Measurements from ENCODE around the gene STX7.

The STX7 gene

GRCh38 chr6:132505158-132505557 lies 7.8 kb downstream of the STX7 start:
- Histone ChIP-seq H3K27ac (ENCODE audit: low read length) (no peak overlapping the region), H3K4me1 (ENCODE audit: control insufficient read depth, low read depth, low read length) (no peaks in the 10 kb centered on the region), H3K27me3 (ENCODE audit: control insufficient read depth, insufficient read depth, low read length) (no peaks in the 10 kb centered on the region), H3K9me3 (ENCODE audit: control insufficient read depth, low read depth, low read length) (no peaks in the 10 kb centered on the region), H3K36me3 (ENCODE audit: control insufficient read depth, low read depth, low read length) (peaks cover 5% of the 10 kb centered on the region), H3K4me3 (ENCODE audit: low read length) (no peak overlapping the region), H3K9ac (ENCODE audit: low read length) (no peak overlapping the region)

- Histone ChIP-seq H3K4me1 (ENCODE audit: control insufficient read depth, low read depth, low read length) (no peaks in the 10 kb centered on the region), H3K27ac (ENCODE audit: low read length) (no peak overlapping the region)
Measured at GRCh38 chr6:132504757-132505156, 8.2 kb downstream of the STX7 start.

GRCh38 chr6:132499757-132500156 lies 13.2 kb downstream of the STX7 start:
- no peak overlapping the region for H3K4me3 ChIP-seq (ENCODE audit: low read length)

More at GRCh38 chr6:132504757-132505156, 8.2 kb downstream of the STX7 start:
- H3K27me3 ChIP-seq (ENCODE audit: control insufficient read depth, insufficient read depth, low read length), result no peaks in the 10 kb centered on the region
- H3K4me3 ChIP-seq (ENCODE audit: low read length), result no peak overlapping the region
- peaks cover 5% of the 10 kb centered on the region for H3K36me3 ChIP-seq (ENCODE audit: control insufficient read depth, low read depth, low read length)
- no peak overlapping the region for H3K9ac ChIP-seq (ENCODE audit: low read length)
- no peaks in the 10 kb centered on the region for H3K9me3 ChIP-seq (ENCODE audit: control insufficient read depth, low read depth, low read length)

GRCh38 chr6:132498638-132499037 lies 14.3 kb downstream of the STX7 start:
- H3K4me1 ChIP-seq (ENCODE audit: control insufficient read depth, low read depth, low read length), result no peaks in the 10 kb centered on the region
- no peaks in the 10 kb centered on the region for H3K9me3 ChIP-seq (ENCODE audit: control insufficient read depth, low read depth, low read length)
- H3K36me3 ChIP-seq (ENCODE audit: control insufficient read depth, low read depth, low read length), result peaks cover 9% of the 10 kb centered on the region
- H3K4me3 ChIP-seq (ENCODE audit: low read length), result no peak overlapping the region
- H3K9ac ChIP-seq (ENCODE audit: low read length), result no peak overlapping the region
- no peaks in the 10 kb centered on the region for H3K27me3 ChIP-seq (ENCODE audit: control insufficient read depth, insufficient read depth, low read length)
- no peak overlapping the region for H3K27ac ChIP-seq (ENCODE audit: low read length)

More at GRCh38 chr6:132499757-132500156, 13.2 kb downstream of the STX7 start:
- Histone ChIP-seq H3K27ac (ENCODE audit: low read length) (no peak overlapping the region), H3K9ac (ENCODE audit: low read length) (no peak overlapping the region), H3K36me3 (ENCODE audit: control insufficient read depth, low read depth, low read length) (peaks cover 9% of the 10 kb centered on the region), H3K4me1 (ENCODE audit: control insufficient read depth, low read depth, low read length) (no peaks in the 10 kb centered on the region), H3K27me3 (ENCODE audit: control insufficient read depth, insufficient read depth, low read length) (no peaks in the 10 kb centered on the region), H3K9me3 (ENCODE audit: control insufficient read depth, low read depth, low read length) (no peaks in the 10 kb centered on the region)

GRCh38 chr6:132496519-132497180 lies 16.3 kb downstream of the STX7 start:
- peaks cover 4% of the 10 kb centered on the region for H3K36me3 ChIP-seq (ENCODE audit: control insufficient read depth, low read depth, low read length)
- H3K9ac ChIP-seq (ENCODE audit: low read length), result no peak overlapping the region
- no peak overlapping the region for H3K4me3 ChIP-seq (ENCODE audit: low read length)
- no peaks in the 10 kb centered on the region for H3K9me3 ChIP-seq (ENCODE audit: control insufficient read depth, low read depth, low read length)
- no peaks in the 10 kb centered on the region for H3K4me1 ChIP-seq (ENCODE audit: control insufficient read depth, low read depth, low read length)
- H3K27ac ChIP-seq (ENCODE audit: low read length), result no peak overlapping the region
- H3K27me3 ChIP-seq (ENCODE audit: control insufficient read depth, insufficient read depth, low read length), result no peaks in the 10 kb centered on the region

- H3K27ac ChIP-seq (ENCODE audit: low read length), result no peak overlapping the region
- peaks cover 3% of the 10 kb centered on the region for H3K36me3 ChIP-seq (ENCODE audit: control insufficient read depth, low read depth, low read length)
- H3K9me3 ChIP-seq (ENCODE audit: control insufficient read depth, low read depth, low read length), result no peaks in the 10 kb centered on the region
- no peak overlapping the region for H3K9ac ChIP-seq (ENCODE audit: low read length)
- H3K4me3 ChIP-seq (ENCODE audit: low read length), result no peak overlapping the region
- H3K27me3 ChIP-seq (ENCODE audit: control insufficient read depth, insufficient read depth, low read length), result no peaks in the 10 kb centered on the region
- peaks cover 8% of the 10 kb centered on the region for H3K4me1 ChIP-seq (ENCODE audit: control insufficient read depth, low read depth, low read length)
Measured at GRCh38 chr6:132495604-132496079, 17.3 kb downstream of the STX7 start.

GRCh38 chr6:132494954-132495353 lies 18.0 kb downstream of the STX7 start:
- no peak overlapping the region for H3K27ac ChIP-seq (ENCODE audit: low read length)
- H3K36me3 ChIP-seq (ENCODE audit: control insufficient read depth, low read depth, low read length), result peaks cover 3% of the 10 kb centered on the region
- H3K9ac ChIP-seq (ENCODE audit: low read length), result no peak overlapping the region
- no peak overlapping the region for H3K4me3 ChIP-seq (ENCODE audit: low read length)
- H3K9me3 ChIP-seq (ENCODE audit: control insufficient read depth, low read depth, low read length), result no peaks in the 10 kb centered on the region
- H3K4me1 ChIP-seq (ENCODE audit: control insufficient read depth, low read depth, low read length), result peaks cover 14% of the 10 kb centered on the region
- no peaks in the 10 kb centered on the region for H3K27me3 ChIP-seq (ENCODE audit: control insufficient read depth, insufficient read depth, low read length)

- Histone ChIP-seq H3K36me3 (ENCODE audit: control insufficient read depth, low read depth, low read length) (no peaks in the 10 kb centered on the region), H3K9me3 (ENCODE audit: control insufficient read depth, low read depth, low read length) (no peaks in the 10 kb centered on the region), H3K27me3 (ENCODE audit: control insufficient read depth, insufficient read depth, low read length) (no peaks in the 10 kb centered on the region), H3K4me1 (ENCODE audit: control insufficient read depth, low read depth, low read length) (peaks cover 16% of the 10 kb centered on the region), H3K9ac (ENCODE audit: low read length) (no peak overlapping the region), H3K27ac (ENCODE audit: low read length) (no peak overlapping the region), H3K4me3 (ENCODE audit: low read length) (no peak overlapping the region)
Measured at GRCh38 chr6:132491881-132492280, 21.0 kb downstream of the STX7 start.

- Histone ChIP-seq H3K27me3 (ENCODE audit: control insufficient read depth, insufficient read depth, low read length) (no peaks in the 10 kb centered on the region), H3K27ac (ENCODE audit: low read length) (no peak overlapping the region), H3K9ac (ENCODE audit: low read length) (no peak overlapping the region), H3K4me3 (ENCODE audit: low read length) (no peak overlapping the region), H3K4me1 (ENCODE audit: control insufficient read depth, low read depth, low read length) (peaks cover 16% of the 10 kb centered on the region), H3K9me3 (ENCODE audit: control insufficient read depth, low read depth, low read length) (no peaks in the 10 kb centered on the region), H3K36me3 (ENCODE audit: control insufficient read depth, low read depth, low read length) (no peaks in the 10 kb centered on the region)
Measured at GRCh38 chr6:132491303-132491702, 21.6 kb downstream of the STX7 start.

GRCh38 chr6:132490478-132491204 lies 22.3 kb downstream of the STX7 start:
- H3K27me3 ChIP-seq (ENCODE audit: control insufficient read depth, insufficient read depth, low read length), result no peaks in the 10 kb centered on the region
- no peak overlapping the region for H3K9ac ChIP-seq (ENCODE audit: low read length)
- no peaks in the 10 kb centered on the region for H3K9me3 ChIP-seq (ENCODE audit: control insufficient read depth, low read depth, low read length)
- H3K4me3 ChIP-seq (ENCODE audit: low read length), result no peak overlapping the region
- no peak overlapping the region for H3K27ac ChIP-seq (ENCODE audit: low read length)
- H3K36me3 ChIP-seq (ENCODE audit: control insufficient read depth, low read depth, low read length), result no peaks in the 10 kb centered on the region
- peaks cover 16% of the 10 kb centered on the region for H3K4me1 ChIP-seq (ENCODE audit: control insufficient read depth, low read depth, low read length)

GRCh38 chr6:132490024-132490423 lies 22.9 kb downstream of the STX7 start:
- Histone ChIP-seq H3K9ac (ENCODE audit: low read length) (no peak overlapping the region), H3K27ac (ENCODE audit: low read length) (no peak overlapping the region), H3K4me3 (ENCODE audit: low read length) (no peak overlapping the region), H3K9me3 (ENCODE audit: control insufficient read depth, low read depth, low read length) (no peaks in the 10 kb centered on the region), H3K4me1 (ENCODE audit: control insufficient read depth, low read depth, low read length) (peaks cover 16% of the 10 kb centered on the region), H3K36me3 (ENCODE audit: control insufficient read depth, low read depth, low read length) (no peaks in the 10 kb centered on the region), H3K27me3 (ENCODE audit: control insufficient read depth, insufficient read depth, low read length) (no peaks in the 10 kb centered on the region)

- Histone ChIP-seq H3K27ac (ENCODE audit: low read length) (no peak overlapping the region), H3K4me1 (ENCODE audit: control insufficient read depth, low read depth, low read length) (peaks cover 16% of the 10 kb centered on the region), H3K9ac (ENCODE audit: low read length) (no peak overlapping the region), H3K27me3 (ENCODE audit: control insufficient read depth, insufficient read depth, low read length) (no peaks in the 10 kb centered on the region), H3K36me3 (ENCODE audit: control insufficient read depth, low read depth, low read length) (no peaks in the 10 kb centered on the region), H3K9me3 (ENCODE audit: control insufficient read depth, low read depth, low read length) (no peaks in the 10 kb centered on the region), H3K4me3 (ENCODE audit: low read length) (no peak overlapping the region)
Measured at GRCh38 chr6:132489376-132489775, 23.5 kb downstream of the STX7 start.

Data from iPS-18a (cell line).